SJSA1 (cell line): Measurements from ENCODE around the gene FAM222A. TPM values are rescaled to one million over a fixed set of nuclear protein-coding genes. Genes with fewer than 3 reads are reported as not detected.

ENCODE experiments used
- DNase-seq, 2 experiments: peaks; one replicate each; pipeline ENCODE4 v3.0.0-alpha.2; 2015 to 2020; ENCODE audit warnings: low spot score in 2 of 2, low read depth in 1 of 2
- H3K27ac ChIP-seq: fragments of 250-450 bp; sonication (Bioruptor Pico); 2 replicates; pipeline ENCODE4 v1.5.1; 2020; ENCODE audit warnings: mild to moderate bottlenecking, moderate library complexity
- H3K27me3 ChIP-seq: fragments of 250-450 bp; sonication (Bioruptor Pico); replicated peaks from 2 replicates; pipeline ENCODE4 v1.5.1; 2020; ENCODE audit warnings: mild to moderate bottlenecking, moderate library complexity
- H3K36me3 ChIP-seq: fragments of 250-450 bp; sonication (Bioruptor Pico); 2 replicates; pipeline ENCODE4 v1.5.1; 2020; ENCODE audit warnings: mild to moderate bottlenecking
- H3K4me1 ChIP-seq: fragments of 250-450 bp; sonication (Bioruptor Pico); replicated peaks from 2 replicates; pipeline ENCODE4 v1.6.1; 2021; ENCODE audit warnings: mild to moderate bottlenecking
- H3K4me3 ChIP-seq: fragments of 250-450 bp; sonication (Bioruptor Pico); 2 replicates; pipeline ENCODE4 v1.5.1; 2020; ENCODE audit warnings: mild to moderate bottlenecking
- H3K9me3 ChIP-seq: fragments of 250-450 bp; sonication (Bioruptor Pico); replicated peaks from 2 replicates; pipeline ENCODE4 v1.5.1; 2020; ENCODE audit warnings: mild to moderate bottlenecking
- total RNA-seq: library from RNA; depleted of rRNA; stranded (reverse); fragments of >200 nt; shearing (Covaris generic); gene quantifications from 2 replicates; pipeline ENCODE4 v1.2.3, GENCODE V29; 2014

FAM222A gene
- total RNA-seq, 1 experiment from 2014 or later, result 7.8 TPM

DNA sequence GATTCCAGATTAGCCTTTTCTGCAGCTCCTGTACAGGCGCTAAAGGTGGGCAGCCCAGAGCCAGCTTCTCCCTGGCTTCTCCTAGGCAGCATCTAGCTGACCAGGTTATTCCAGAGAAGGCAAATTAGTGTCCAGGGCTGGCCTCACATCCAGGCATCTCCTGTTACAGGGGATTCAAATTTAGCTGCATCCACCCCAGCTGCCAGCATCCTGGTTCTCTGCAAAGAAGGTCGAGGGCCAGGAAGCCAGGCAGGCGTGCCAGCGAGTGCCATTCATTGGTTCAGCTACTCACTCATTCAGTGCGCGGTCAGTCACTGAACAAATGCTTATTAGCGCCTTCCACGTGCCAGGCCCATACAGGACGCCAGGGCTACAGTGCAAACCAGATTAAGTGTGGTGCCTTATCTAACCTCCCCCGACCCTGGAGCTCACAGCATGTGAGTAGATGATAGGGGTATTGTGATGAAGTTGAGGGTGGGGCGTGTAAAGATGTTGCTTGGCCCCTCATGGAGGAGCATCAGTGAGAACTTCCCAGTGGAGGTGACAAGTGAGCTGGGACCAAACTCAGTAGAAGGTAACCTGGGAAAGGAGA is 15.7 kb upstream of the FAM222A start:
- H3K4me3 ChIP-seq, result no peak overlapping the region
- peaks cover 7% of the 10 kb centered on the region for H3K4me1 ChIP-seq
- no peaks in the 10 kb centered on the region for H3K36me3 ChIP-seq
- H3K27ac ChIP-seq, result no peak overlapping the region
- DNase-seq, result no peak
- H3K27me3 ChIP-seq, result no peaks in the 10 kb centered on the region
- H3K9me3 ChIP-seq, result no peaks in the 10 kb centered on the region

GRCh38 chr12:109698820-109699219 is 14.8 kb upstream of the FAM222A start:
- Histone ChIP-seq H3K27ac (no peak overlapping the region), H3K9me3 (no peaks in the 10 kb centered on the region), H3K4me1 (peaks cover 7% of the 10 kb centered on the region), H3K27me3 (no peaks in the 10 kb centered on the region), H3K4me3 (no peak overlapping the region), H3K36me3 (no peaks in the 10 kb centered on the region)
- no peak for DNase-seq

DNA sequence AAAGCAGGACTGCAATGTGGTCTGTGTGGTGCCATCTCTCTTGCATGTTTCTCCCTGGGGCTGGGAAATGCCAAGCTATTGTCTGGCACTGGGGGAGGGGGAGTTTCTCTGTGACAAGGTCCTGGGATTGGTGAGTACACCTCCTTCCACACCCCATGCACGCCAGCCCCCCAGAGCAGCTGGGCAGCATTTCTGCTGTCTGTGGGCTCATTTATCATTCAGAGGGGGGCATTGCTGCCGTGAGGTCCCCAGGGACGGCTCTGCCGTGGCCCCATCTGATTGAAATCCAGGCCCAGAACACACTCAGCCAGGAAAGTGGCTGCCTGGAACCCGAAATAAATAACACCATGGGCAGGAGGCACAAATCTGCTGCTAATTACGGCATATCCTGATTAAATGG is 12.6 kb upstream of the FAM222A start:
- H3K27me3 ChIP-seq, result no peaks in the 10 kb centered on the region
- DNase-seq, result no peak
- H3K4me3 ChIP-seq, result no peak overlapping the region
- H3K36me3 ChIP-seq, result no peaks in the 10 kb centered on the region
- peaks cover 7% of the 10 kb centered on the region for H3K4me1 ChIP-seq
- H3K27ac ChIP-seq, result no peak overlapping the region
- H3K9me3 ChIP-seq, result no peaks in the 10 kb centered on the region

GRCh38 chr12:109702111-109702841 is 11.3 kb upstream of the FAM222A start:
- Histone ChIP-seq H3K27me3 (no peaks in the 10 kb centered on the region), H3K4me3 (no peak overlapping the region), H3K9me3 (no peaks in the 10 kb centered on the region), H3K4me1 (no peaks in the 10 kb centered on the region; the same call in 1 of the 2 replicates), H3K27ac (no peak overlapping the region), H3K36me3 (no peaks in the 10 kb centered on the region)
- DNase-seq, result no peak

GRCh38 chr12:109703684-109704083 is 9.9 kb upstream of the FAM222A start:
- Histone ChIP-seq H3K4me1 (no peaks in the 10 kb centered on the region), H3K27ac (no peak overlapping the region), H3K27me3 (no peaks in the 10 kb centered on the region), H3K36me3 (no peaks in the 10 kb centered on the region), H3K4me3 (no peak overlapping the region), H3K9me3 (no peaks in the 10 kb centered on the region)
- DNase-seq, result no peak

DNA sequence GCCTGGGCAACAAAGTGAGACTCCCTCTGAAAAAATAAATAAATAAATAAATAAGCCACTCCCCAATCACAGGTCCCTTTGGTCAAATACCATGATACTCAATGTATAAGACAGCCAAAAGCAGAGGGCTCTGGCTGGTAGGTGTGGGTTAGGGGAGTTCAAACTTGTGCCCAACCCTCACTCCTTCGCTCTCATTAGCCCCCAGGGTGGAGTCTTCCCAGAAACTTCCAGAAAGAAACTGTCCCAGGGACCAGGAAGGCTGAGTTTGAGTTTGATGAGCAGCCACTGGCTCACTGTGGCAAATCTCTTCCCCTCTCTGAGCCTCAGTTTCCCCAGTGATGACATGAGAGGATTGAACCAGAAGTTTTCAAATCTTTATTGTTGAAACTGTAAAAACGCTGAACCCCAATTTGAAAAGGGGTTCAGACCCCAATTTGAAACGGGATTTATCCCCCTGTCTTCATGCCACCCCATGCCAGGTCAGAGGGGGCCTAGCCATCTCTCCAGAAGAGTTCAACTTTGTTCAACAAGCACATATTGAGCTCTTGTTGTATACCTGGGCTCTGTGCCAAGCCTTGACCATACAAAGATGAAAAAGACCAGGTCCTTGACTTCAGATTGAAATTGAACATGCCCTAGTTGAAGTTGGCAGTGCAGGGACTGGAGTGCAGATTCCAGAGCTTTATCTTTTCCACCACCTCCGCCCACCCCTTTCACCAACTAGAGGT is 9.1 kb upstream of the FAM222A start:
- Histone ChIP-seq H3K36me3 (no peaks in the 10 kb centered on the region), H3K27me3 (no peaks in the 10 kb centered on the region), H3K27ac (no peak overlapping the region), H3K4me3 (no peak overlapping the region), H3K4me1 (no peaks in the 10 kb centered on the region), H3K9me3 (no peaks in the 10 kb centered on the region)
- DNase-seq, result no peak

DNA sequence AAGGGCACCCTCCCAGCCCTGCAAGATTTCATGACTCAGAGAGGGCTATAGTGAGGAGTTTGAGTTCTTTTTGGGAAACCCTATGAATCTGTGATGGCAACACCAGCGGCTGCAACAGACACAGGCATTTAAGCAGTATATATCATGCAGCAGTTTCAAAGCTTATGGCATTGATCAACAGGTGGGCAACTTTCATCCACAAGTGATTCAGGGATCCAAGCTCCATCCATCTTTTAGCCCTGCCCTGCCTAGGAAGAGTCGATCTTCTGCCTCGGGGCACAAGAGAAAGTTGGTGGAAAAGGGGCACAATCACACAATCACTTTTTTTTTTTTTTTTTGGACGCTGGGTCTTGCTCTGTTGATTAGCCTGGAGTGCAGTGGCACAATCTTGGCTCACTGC is 8.3 kb upstream of the FAM222A start:
- no peak for DNase-seq
- Histone ChIP-seq H3K27ac (no peak overlapping the region), H3K36me3 (no peaks in the 10 kb centered on the region), H3K4me1 (no peaks in the 10 kb centered on the region), H3K9me3 (no peaks in the 10 kb centered on the region), H3K4me3 (no peak overlapping the region), H3K27me3 (no peaks in the 10 kb centered on the region)

DNA sequence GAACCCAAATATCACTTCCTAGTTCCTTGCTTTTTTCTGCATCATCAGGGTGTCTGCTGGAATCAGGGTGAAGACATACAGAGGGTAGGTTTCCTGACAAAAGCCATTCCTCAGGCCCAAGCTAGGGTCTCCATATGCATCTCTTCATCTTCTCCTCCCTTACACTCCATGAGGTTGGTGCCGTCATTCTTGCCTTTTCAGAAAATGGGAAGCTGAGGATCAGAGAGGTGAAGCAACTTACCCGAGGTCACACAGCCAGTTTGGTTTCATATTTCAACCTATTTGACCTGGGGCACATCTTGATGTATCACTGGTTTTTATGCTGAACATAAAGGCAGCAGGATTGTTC is 7.3 kb upstream of the FAM222A start:
- Histone ChIP-seq H3K4me1 (0 out of 2 replicates have a peak, but pooled peaks cover 3% of the 10 kb centered on the region), H3K27ac (no peak overlapping the region), H3K9me3 (no peaks in the 10 kb centered on the region), H3K36me3 (no peaks in the 10 kb centered on the region), H3K27me3 (no peaks in the 10 kb centered on the region), H3K4me3 (no peak overlapping the region)
- no peak for DNase-seq

DNA sequence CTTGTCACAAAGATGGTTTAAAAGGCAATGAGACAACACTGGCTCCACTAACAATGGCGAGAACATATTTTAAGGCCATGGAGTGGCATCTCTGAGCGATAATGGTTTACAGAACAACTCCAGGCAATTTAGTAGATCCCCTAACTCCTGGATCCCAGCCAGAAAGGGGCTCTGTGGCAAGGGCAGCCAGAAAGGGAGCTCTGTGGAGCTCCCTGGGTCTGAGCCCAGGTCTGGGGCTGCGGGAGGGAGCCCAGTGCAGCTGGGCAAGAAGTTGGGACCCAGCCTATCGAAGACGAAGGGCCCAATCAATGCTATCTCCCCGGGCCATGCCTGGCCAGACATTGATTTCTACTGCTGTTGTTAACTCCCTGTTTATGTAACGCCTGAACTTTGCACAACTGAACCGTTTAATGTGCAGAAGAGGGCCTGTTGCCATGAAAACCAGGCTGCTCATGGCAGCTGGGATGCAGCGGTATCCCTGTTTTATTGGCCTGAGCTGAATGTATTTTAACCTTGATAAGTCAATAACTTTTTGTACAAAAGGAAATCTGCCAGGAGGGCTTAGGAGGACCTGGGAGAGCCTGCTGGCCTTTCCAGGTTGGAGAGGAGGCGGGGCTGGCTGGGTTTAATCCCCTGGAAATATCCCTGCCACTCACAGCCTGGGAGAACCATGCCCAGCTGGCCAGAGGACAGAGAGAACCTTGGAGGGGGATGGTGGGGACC is 6.7 kb upstream of the FAM222A start:
- H3K4me1 ChIP-seq, result 0 out of 2 replicates have a peak, but pooled peaks cover 3% of the 10 kb centered on the region
- H3K27me3 ChIP-seq, result no peaks in the 10 kb centered on the region
- H3K27ac ChIP-seq, result no peak overlapping the region
- no peak overlapping the region for H3K4me3 ChIP-seq
- H3K36me3 ChIP-seq, result no peaks in the 10 kb centered on the region
- DNase-seq, result no peak
- no peaks in the 10 kb centered on the region for H3K9me3 ChIP-seq

DNA sequence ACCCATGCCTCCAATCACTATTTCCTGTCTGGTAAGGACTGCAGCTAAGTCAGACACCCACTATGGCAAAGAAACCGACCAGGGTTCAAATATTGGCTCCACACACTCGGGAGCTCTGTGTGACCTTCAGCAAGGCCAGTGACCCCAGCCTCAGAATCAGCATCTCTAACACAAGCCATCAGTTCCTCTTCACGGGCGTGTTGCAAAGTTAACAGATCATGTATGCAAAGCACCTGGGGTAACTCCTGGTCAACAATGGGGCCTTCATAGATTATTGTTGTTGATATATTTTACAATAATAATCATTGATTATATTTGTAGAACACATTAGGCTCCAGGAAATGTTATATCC is 6.2 kb upstream of the FAM222A start:
- no peak for DNase-seq
- Histone ChIP-seq H3K27me3 (no peaks in the 10 kb centered on the region), H3K27ac (no peak overlapping the region), H3K4me3 (no peak overlapping the region), H3K36me3 (no peaks in the 10 kb centered on the region), H3K4me1 (0 out of 2 replicates have a peak, but pooled peaks cover 3% of the 10 kb centered on the region), H3K9me3 (no peaks in the 10 kb centered on the region)

DNA sequence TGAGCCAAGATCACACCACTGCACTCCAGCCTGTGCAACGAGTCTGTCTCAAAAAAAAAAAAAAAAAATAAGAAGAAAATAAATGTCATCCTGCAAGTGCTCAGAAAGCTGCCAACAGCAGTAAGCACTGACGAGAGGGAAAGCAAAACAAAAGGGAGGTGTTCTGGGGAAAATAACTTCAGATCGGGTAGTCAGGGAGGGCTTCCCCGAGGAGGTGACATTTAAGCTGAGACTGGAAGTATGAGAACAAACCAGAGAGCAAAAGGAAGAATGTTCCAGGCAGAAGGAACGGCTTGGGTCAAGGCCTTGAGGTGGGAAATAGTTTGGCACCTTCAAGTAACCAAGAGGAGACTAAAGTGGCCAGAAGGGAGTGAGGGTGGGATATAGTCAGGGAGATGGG is 4.7 kb upstream of the FAM222A start:
- Histone ChIP-seq H3K27ac (no peak overlapping the region), H3K4me1 (peaks cover 5% of the 10 kb centered on the region; the same call in 1 of the 2 replicates), H3K27me3 (no peaks in the 10 kb centered on the region), H3K9me3 (no peaks in the 10 kb centered on the region), H3K4me3 (no peak overlapping the region), H3K36me3 (no peaks in the 10 kb centered on the region)
- DNase-seq, result no peak

DNA sequence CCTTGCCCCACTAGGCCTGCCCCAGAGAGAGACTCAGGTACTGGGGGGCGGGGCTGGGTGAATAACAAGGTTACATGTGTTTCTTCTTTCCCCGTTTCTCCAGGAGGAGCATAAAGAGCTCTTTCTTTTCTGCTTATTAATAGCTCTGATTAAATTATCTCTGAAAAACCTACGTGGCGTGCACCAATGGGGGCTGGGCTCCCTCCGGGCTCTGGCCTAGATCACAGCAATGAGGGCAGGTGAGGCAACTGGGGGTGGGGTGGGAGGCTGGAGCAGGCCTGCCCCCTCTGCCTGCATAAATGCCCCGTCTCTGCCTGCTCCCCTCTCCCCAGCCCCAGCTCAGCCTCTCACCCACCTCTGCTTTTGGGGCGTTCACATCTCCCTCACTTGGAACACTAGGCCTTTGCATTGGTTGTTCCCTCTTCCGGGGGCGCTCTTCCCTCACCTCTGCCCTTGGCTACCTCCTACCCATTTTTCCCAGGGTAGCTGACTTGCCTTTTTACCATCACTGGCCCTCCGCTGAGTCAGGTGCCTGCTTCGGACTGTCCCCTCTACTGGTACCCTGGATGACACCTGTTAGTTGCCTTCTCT is 4.1 kb upstream of the FAM222A start:
- no peaks in the 10 kb centered on the region for H3K27me3 ChIP-seq
- no peak overlapping the region for H3K27ac ChIP-seq
- H3K9me3 ChIP-seq, result no peaks in the 10 kb centered on the region
- no peak for DNase-seq
- H3K4me1 ChIP-seq, result peaks cover 11% of the 10 kb centered on the region
- H3K36me3 ChIP-seq, result no peaks in the 10 kb centered on the region
- no peak overlapping the region for H3K4me3 ChIP-seq

- no peaks in the 10 kb centered on the region for H3K36me3 ChIP-seq
- H3K27ac ChIP-seq, result no peak overlapping the region
- H3K27me3 ChIP-seq, result no peaks in the 10 kb centered on the region
- H3K4me3 ChIP-seq, result no peak overlapping the region
- H3K9me3 ChIP-seq, result no peaks in the 10 kb centered on the region
- peaks cover 19% of the 10 kb centered on the region for H3K4me1 ChIP-seq
- DNase-seq, result peak in 1 of 2 experiments; percentile 61
These were observed 3.3 kb upstream of the FAM222A start for GRCh38 chr12:109710205-109710746.
